ENCODE data around the gene RFTN1.

DNA sequence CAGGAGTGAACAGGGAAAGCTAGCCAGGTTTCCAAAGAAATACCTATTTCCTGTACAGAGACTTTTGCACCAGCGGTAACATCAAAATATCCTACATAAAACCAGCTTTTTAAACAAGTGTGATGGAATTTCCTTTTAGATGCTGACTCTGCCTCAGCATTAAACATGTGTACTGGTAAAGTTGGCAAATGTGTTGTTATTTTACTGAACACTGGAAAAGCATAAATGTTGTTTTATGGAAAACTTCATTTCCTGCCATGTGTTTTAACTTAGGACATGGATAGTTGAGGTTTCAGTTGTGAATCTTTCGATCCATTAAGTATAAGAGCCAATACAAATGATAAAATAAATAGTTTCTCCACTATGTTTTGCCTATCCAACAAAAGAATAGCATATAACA lies 232.8 kb downstream of the RFTN1 start:
- TF ChIP-seq, protein P1, sequence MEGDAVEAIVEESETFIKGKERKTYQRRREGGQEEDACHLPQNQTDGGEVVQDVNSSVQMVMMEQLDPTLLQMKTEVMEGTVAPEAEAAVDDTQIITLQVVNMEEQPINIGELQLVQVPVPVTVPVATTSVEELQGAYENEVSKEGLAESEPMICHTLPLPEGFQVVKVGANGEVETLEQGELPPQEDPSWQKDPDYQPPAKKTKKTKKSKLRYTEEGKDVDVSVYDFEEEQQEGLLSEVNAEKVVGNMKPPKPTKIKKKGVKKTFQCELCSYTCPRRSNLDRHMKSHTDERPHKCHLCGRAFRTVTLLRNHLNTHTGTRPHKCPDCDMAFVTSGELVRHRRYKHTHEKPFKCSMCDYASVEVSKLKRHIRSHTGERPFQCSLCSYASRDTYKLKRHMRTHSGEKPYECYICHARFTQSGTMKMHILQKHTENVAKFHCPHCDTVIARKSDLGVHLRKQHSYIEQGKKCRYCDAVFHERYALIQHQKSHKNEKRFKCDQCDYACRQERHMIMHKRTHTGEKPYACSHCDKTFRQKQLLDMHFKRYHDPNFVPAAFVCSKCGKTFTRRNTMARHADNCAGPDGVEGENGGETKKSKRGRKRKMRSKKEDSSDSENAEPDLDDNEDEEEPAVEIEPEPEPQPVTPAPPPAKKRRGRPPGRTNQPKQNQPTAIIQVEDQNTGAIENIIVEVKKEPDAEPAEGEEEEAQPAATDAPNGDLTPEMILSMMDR (IDR thresholded peaks at IDR 0.05) = no peak
- TF ChIP-seq EP300 (IDR thresholded peaks at IDR 0.05) (no peak), POLR2A (IDR thresholded peaks at IDR 0.05) (no peak)

Measured in tibial nerve (tissue), 4 donors.